K562 (cell line): ENCODE data around the gene PCED1B. TPM values are rescaled to one million over a fixed set of nuclear protein-coding genes. Genes with fewer than 3 reads are reported as not detected.

Source experiments
- HDAC1 ChIP-seq, 2 experiments: fragments of 450-650 bp; IDR thresholded peaks; 2 replicates each; pipeline ENCODE4 v1.6.1; 2016 to 2017; ENCODE audit warnings: inconsistent platforms in 1 of 2, mild to moderate bottlenecking in 1 of 2, moderate library complexity in 1 of 2
- L3MBTL2 ChIP-seq: fragments of 450-650 bp; IDR thresholded peaks from 2 replicates; pipeline ENCODE4 v1.6.1; 2016; ENCODE audit warnings: mild to moderate bottlenecking, moderate library complexity
- POLR2H ChIP-seq: IDR thresholded peaks from 2 replicates; pipeline ENCODE4 v1.6.1; 2016; ENCODE audit warnings: missing genetic modification characterization, low read depth, mild to moderate bottlenecking, control low read depth, missing compliant biosample characterization, moderate library complexity
- polyA plus RNA-seq, 8 experiments: library from polyadenylated mRNA; depleted of rRNA in 4 of 8; stranded (reverse) in 5 of 8; unstranded in 3 of 8; fragments of >200 nt; fragmentation: Nextera tagmentation in 2 of 8; fragmentation: Illumina TruSeq in 1 of 8; extraction: Ambion mirVana in 2 of 8; extraction: Trizol in 1 of 8; gene quantifications; 2 replicates each; pipeline versions ENCODE4 v1.2.1 to v1.2.3, GENCODE V29; 2011 to 2014; ENCODE audit warnings: inconsistent platforms in 1 of 8, missing spikeins in 1 of 8
- total RNA-seq, 7 experiments: library from RNA; depleted of rRNA in 6 of 7; stranded (reverse); fragments of >200 nt in 6 of 7; fragmentation: Illumina TruSeq in 2 of 7; extraction: Trizol in 2 of 7; gene quantifications; 2 replicates each; pipeline versions ENCODE4 v1.2.1 to v1.2.3, GENCODE V29; 2011 to 2021; ENCODE audit warnings: low replicate concordance in 1 of 7
- TF ChIP-seq, protein P1 (sequence below), 2 experiments: fragments of 450-650 bp; IDR thresholded peaks; 2 replicates each; pipeline ENCODE4 v1.6.1; 2016; ENCODE audit warnings: mild to moderate bottlenecking in 2 of 2, borderline replicate concordance in 1 of 2, low read depth in 1 of 2, moderate library complexity in 1 of 2
- TF ChIP-seq, protein P2 (sequence below): sonication (generic); formaldehyde crosslinking; IDR thresholded peaks from 2 replicates; pipeline ENCODE4 v1.8.0; 2022; ENCODE audit warnings: mild to moderate bottlenecking, missing genetic modification reagents, borderline replicate concordance
- TF ChIP-seq, protein P3 (sequence below): sonication (generic); formaldehyde crosslinking; IDR thresholded peaks from 2 replicates; pipeline ENCODE4 v1.4.0; 2020; ENCODE audit warnings: mild to moderate bottlenecking, missing genetic modification reagents
- TF ChIP-seq, protein P4 (sequence below): fragments of 250-450 bp; sonication (Bioruptor Pico); IDR thresholded peaks from 2 replicates; pipeline ENCODE4 v1.4.0; 2020

PCED1B gene
- total and polyA plus RNA-seq, 9 of the 15 experiments (the other 6 are each of a cell fraction or from before 2014, with no cell fraction given): 1.2 to 9.3 (median 2.5) TPM

DNA sequence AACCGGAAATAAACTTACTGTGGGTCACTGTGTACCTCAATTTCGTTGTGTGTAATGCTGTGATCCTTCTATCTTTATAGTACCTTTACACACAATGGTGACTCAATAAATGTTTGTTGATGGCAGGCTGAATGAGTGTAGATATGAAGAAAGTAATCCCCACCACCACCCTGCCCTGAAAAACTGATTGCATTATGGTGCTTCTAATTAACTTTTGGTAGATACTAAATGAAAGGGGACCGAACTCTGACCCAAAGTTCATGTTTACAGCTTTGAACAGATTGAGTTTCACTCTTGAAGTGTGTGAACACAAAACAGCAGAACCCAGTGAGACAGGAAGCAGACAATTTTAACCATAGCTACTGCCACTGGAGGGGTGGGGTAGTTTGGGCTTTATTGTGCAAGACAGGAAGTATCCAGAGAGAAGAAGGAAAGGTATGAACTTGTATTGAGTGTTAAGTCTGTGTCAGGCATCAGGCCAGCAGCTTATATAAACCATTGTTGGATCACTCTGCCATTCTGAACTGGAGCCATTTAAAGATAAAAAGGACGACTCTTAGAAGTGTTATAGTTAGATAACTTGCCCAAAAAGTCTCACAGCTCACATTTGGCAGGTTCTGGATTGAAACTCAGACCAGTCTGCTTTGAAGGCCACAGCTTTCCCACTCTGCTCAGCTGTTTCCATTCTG lies 197.3 kb downstream of the PCED1B start (continued):
- 0 out of 4 replicates have a peak, but pooled peaks of 1 of the 2 experiments have one; percentile 16 for TF ChIP-seq HDAC1 (IDR thresholded peaks at IDR 0.05)
- TF ChIP-seq, protein P1, sequence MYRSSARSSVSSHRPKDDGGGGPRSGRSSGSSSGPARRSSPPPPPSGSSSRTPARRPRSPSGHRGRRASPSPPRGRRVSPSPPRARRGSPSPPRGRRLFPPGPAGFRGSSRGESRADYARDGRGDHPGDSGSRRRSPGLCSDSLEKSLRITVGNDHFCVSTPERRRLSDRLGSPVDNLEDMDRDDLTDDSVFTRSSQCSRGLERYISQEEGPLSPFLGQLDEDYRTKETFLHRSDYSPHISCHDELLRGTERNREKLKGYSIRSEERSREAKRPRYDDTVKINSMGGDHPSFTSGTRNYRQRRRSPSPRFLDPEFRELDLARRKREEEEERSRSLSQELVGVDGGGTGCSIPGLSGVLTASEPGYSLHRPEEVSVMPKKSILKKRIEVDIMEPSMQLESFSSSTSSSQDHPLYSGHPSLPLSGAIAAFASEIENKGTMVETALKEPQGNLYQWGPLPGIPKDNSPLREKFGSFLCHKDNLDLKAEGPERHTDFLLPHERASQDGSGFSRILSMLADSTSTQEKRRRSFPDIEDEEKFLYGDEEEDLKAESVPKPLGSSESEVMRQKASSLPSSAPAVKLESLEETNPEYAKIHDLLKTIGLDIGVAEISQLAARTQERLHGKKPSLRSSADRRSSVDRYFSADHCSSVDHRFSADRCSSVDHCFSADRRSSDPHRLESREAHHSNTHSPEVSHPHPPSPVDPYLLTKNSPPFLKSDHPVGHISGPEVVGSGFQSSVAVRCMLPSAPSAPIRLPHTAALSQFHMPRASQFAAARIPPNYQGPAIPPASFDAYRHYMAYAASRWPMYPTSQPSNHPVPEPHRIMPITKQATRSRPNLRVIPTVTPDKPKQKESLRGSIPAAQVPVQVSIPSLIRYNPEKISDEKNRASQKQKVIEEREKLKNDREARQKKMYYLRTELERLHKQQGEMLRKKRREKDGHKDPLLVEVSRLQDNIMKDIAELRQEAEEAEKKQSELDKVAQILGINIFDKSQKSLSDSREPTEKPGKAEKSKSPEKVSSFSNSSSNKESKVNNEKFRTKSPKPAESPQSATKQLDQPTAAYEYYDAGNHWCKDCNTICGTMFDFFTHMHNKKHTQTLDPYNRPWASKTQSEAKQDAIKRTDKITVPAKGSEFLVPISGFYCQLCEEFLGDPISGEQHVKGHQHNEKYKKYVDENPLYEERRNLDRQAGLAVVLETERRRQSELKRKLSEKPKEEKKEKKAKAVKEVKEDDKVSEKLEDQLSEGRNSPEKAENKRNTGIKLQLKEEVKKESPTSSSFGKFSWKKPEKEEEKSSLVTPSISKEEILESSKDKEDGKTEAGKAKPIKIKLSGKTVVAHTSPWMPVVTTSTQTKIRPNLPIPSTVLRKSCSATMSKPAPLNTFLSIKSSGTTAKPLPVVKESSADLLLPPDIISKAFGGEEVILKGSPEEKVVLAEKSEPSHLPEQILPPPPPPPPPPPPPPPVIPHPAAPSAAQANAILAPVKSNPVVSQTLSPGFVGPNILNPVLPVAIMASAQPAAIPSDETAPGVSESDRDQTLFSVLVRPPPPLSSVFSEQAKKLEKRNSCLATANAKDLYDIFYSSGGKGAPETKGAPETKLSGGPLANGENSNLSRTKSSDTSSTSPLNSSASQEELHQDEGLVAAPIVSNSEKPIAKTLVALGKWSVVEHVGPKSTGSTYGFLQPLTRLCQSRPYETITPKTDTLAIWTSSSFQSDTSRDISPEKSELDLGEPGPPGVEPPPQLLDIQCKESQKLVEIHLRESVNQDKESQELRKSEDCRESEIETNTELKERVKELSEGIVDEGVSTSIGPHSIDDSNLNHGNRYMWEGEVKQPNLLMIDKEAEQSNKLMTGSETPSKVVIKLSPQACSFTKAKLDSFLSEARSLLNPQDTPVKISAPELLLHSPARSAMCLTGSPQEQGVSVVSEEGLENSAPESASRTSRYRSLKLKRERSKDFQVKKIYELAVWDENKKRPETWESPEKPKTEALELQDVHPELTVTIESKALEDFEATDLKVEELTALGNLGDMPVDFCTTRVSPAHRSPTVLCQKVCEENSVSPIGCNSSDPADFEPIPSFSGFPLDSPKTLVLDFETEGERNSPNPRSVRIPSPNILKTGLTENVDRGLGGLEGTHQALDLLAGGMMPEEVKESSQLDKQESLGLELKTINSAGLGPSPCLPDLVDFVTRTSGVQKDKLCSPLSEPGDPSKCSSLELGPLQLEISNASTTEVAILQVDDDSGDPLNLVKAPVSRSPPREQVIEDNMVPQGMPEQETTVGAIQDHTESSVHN (IDR thresholded peaks at IDR 0.05; ENCODE audit: borderline replicate concordance in 1 of 2, low read depth in 1 of 2): no peak
- TF ChIP-seq, protein P2, sequence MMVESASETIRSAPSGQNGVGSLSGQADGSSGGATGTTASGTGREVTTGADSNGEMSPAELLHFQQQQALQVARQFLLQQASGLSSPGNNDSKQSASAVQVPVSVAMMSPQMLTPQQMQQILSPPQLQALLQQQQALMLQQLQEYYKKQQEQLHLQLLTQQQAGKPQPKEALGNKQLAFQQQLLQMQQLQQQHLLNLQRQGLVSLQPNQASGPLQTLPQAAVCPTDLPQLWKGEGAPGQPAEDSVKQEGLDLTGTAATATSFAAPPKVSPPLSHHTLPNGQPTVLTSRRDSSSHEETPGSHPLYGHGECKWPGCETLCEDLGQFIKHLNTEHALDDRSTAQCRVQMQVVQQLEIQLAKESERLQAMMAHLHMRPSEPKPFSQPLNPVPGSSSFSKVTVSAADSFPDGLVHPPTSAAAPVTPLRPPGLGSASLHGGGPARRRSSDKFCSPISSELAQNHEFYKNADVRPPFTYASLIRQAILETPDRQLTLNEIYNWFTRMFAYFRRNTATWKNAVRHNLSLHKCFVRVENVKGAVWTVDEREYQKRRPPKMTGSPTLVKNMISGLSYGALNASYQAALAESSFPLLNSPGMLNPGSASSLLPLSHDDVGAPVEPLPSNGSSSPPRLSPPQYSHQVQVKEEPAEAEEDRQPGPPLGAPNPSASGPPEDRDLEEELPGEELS (CRISPR knock-in tag): no peak
- TF ChIP-seq L3MBTL2: peak; percentile 46; the same call in 1 of the 2 replicates
- TF ChIP-seq, protein P3, sequence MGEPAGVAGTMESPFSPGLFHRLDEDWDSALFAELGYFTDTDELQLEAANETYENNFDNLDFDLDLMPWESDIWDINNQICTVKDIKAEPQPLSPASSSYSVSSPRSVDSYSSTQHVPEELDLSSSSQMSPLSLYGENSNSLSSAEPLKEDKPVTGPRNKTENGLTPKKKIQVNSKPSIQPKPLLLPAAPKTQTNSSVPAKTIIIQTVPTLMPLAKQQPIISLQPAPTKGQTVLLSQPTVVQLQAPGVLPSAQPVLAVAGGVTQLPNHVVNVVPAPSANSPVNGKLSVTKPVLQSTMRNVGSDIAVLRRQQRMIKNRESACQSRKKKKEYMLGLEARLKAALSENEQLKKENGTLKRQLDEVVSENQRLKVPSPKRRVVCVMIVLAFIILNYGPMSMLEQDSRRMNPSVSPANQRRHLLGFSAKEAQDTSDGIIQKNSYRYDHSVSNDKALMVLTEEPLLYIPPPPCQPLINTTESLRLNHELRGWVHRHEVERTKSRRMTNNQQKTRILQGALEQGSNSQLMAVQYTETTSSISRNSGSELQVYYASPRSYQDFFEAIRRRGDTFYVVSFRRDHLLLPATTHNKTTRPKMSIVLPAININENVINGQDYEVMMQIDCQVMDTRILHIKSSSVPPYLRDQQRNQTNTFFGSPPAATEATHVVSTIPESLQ (CRISPR knock-in tag): no peak
- TF ChIP-seq POLR2H (tag): peak; percentile 46; the same call in 1 of the 2 replicates
- TF ChIP-seq, protein P4, sequence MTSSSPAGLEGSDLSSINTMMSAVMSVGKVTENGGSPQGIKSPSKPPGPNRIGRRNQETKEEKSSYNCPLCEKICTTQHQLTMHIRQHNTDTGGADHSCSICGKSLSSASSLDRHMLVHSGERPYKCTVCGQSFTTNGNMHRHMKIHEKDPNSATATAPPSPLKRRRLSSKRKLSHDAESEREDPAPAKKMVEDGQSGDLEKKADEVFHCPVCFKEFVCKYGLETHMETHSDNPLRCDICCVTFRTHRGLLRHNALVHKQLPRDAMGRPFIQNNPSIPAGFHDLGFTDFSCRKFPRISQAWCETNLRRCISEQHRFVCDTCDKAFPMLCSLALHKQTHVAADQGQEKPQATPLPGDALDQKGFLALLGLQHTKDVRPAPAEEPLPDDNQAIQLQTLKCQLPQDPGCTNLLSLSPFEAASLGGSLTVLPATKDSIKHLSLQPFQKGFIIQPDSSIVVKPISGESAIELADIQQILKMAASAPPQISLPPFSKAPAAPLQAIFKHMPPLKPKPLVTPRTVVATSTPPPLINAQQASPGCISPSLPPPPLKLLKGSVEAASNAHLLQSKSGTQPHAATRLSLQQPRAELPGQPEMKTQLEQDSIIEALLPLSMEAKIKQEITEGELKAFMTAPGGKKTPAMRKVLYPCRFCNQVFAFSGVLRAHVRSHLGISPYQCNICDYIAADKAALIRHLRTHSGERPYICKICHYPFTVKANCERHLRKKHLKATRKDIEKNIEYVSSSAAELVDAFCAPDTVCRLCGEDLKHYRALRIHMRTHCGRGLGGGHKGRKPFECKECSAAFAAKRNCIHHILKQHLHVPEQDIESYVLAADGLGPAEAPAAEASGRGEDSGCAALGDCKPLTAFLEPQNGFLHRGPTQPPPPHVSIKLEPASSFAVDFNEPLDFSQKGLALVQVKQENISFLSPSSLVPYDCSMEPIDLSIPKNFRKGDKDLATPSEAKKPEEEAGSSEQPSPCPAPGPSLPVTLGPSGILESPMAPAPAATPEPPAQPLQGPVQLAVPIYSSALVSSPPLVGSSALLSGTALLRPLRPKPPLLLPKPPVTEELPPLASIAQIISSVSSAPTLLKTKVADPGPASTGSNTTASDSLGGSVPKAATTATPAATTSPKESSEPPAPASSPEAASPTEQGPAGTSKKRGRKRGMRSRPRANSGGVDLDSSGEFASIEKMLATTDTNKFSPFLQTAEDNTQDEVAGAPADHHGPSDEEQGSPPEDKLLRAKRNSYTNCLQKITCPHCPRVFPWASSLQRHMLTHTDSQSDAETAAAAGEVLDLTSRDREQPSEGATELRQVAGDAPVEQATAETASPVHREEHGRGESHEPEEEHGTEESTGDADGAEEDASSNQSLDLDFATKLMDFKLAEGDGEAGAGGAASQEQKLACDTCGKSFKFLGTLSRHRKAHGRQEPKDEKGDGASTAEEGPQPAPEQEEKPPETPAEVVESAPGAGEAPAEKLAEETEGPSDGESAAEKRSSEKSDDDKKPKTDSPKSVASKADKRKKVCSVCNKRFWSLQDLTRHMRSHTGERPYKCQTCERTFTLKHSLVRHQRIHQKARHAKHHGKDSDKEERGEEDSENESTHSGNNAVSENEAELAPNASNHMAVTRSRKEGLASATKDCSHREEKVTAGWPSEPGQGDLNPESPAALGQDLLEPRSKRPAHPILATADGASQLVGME (CRISPR knock-in tag): no peak
